HepG2 (cell line): ENCODE measurements around the gene CCSER1. TPM values are rescaled to one million over a fixed set of nuclear protein-coding genes. Genes with fewer than 3 reads are reported as not detected.

Experiments used
- ATAC-seq: fragments of 200-7000 bp; cut with Tn5 transposase; 3 replicates; pipeline ENCODE4 v1.9.1; 2020; ENCODE audit warnings: mild to moderate bottlenecking, moderate library complexity
- BruUV-seq: library from RNA; stranded (reverse); fragments of 400-500 nt; replicated peaks from 2 replicates; lab custom pipeline; 2021; lab: Mats Ljungman, UMichigan
- CTCF ChIA-PET: fragments of 300-600 bp; formaldehyde crosslinking; extraction: SDS; loops from one replicate; lab custom pipeline; 2021; ENCODE audit warnings: low total read pairs, inconsistent platforms, low intra/inter-chr PET ratio; lab: Yijun Ruan, JAX
- POLR2A ChIA-PET: fragments of 350-600 bp; sonication (Branson Sonifier 250); formaldehyde crosslinking; loops from one replicate; lab custom pipeline; 2020; ENCODE audit warnings: antibody characterized with exemption, inconsistent platforms; lab: Yijun Ruan, JAX
- DNase-seq: peaks from one replicate; pipeline ENCODE4 v3.0.0-alpha.2; 2015; ENCODE audit warnings: low spot score
- FAIRE-seq: peaks from 3 replicates; lab custom pipeline; 2011; peaks lifted over from hg19 to GRCh38; lab: Jason Lieb, UNC
- H2AFZ ChIP-seq: one replicate; pipeline ENCODE4 v1.6.1; 2011; ENCODE audit warnings: low read length, inconsistent platforms
- H3K27ac ChIP-seq: fragments of 300-600 bp; 3 replicates; pipeline ENCODE4 v1.8.0; 2011; ENCODE audit warnings: mixed run types, mild to moderate bottlenecking, mixed read lengths, low read length, inconsistent platforms; ENCODE audit not compliant: insufficient read depth; ENCODE audit errors: extremely low read length
- H3K27me3 ChIP-seq, 2 experiments: fragments of 200-600 bp in 1 of 2; 2 replicates in 1 of 2; 3 replicates in 1 of 2; pipeline versions ENCODE4 v1.6.0 to v1.8.0; 2011; ENCODE audit warnings: low read length in 2 of 2, mild to moderate bottlenecking in 2 of 2, moderate library complexity in 2 of 2, inconsistent platforms in 1 of 2; ENCODE audit not compliant: insufficient read depth in 2 of 2, control insufficient read depth in 1 of 2
- H3K36me3 ChIP-seq, 2 experiments: fragments of 200-600 bp in 1 of 2; replicated peaks in 1 of 2; 2 replicates in 1 of 2; 3 replicates in 1 of 2; pipeline versions ENCODE4 v1.5.1 to v1.8.0; 2011; ENCODE audit warnings: low read length in 2 of 2, inconsistent platforms in 1 of 2; ENCODE audit not compliant: insufficient read depth in 2 of 2, control insufficient read depth in 1 of 2
- H3K4me1 ChIP-seq: 2 replicates; pipeline ENCODE4 v1.5.1; 2012; ENCODE audit warnings: low read length, inconsistent platforms; ENCODE audit not compliant: insufficient read depth
- H3K4me2 ChIP-seq: 2 replicates; pipeline ENCODE4 v1.6.0; 2011; ENCODE audit warnings: low read depth, low read length, inconsistent platforms
- H3K4me3 ChIP-seq, 3 experiments: fragments of 200-600 bp in 1 of 3; sonication (generic), shearing (Covaris generic) in 1 of 3; replicated peaks in 1 of 3; 2 replicates each; pipeline ENCODE4 v1.5.1; 2011 to 2016; ENCODE audit warnings: low read length in 3 of 3, inconsistent platforms in 2 of 3, low read depth in 2 of 3, mild to moderate bottlenecking in 2 of 3, control low read depth in 1 of 3, mixed read lengths in 1 of 3; ENCODE audit not compliant: insufficient read depth in 1 of 3
- H3K79me2 ChIP-seq: one replicate; pipeline ENCODE4 v1.6.1; 2011; ENCODE audit warnings: low read length, inconsistent platforms; ENCODE audit not compliant: insufficient read depth
- H3K9ac ChIP-seq: 2 replicates; pipeline ENCODE4 v1.6.0; 2011; ENCODE audit warnings: mild to moderate bottlenecking, low read depth, low read length, inconsistent platforms; ENCODE audit not compliant: insufficient read depth
- H3K9me3 ChIP-seq: 2 replicates; pipeline ENCODE4 v1.5.1; 2012; ENCODE audit warnings: mild to moderate bottlenecking, low read length
- H4K20me1 ChIP-seq: 2 replicates; pipeline ENCODE4 v1.6.0; 2011; ENCODE audit warnings: inconsistent platforms, mild to moderate bottlenecking, low read length, moderate library complexity; ENCODE audit not compliant: insufficient read depth
- HNRNPUL1 ChIP-seq: fragments of 200-400 bp; formaldehyde crosslinking; IDR thresholded peaks from 2 replicates; pipeline ENCODE4 v1.6.1; 2017; ENCODE audit warnings: low read depth, mild to moderate bottlenecking, low read length, moderate library complexity
- NR2F1 ChIP-seq, 2 experiments: fragments of 450-650 bp in 1 of 2; formaldehyde crosslinking in 1 of 2; IDR thresholded peaks; 2 replicates each; pipeline versions ENCODE4 v1.5.0 to v1.6.1; 2016 to 2020; ENCODE audit warnings: mild to moderate bottlenecking in 1 of 2, missing compliant biosample characterization in 1 of 2, missing genetic modification reagents in 1 of 2, moderate library complexity in 1 of 2
- RCOR2 ChIP-seq: IDR thresholded peaks from 2 replicates; pipeline ENCODE4 v1.6.1; 2016; ENCODE audit warnings: missing biosample characterization, missing genetic modification reagents
- SMYD3 ChIP-seq: sonication (generic); formaldehyde crosslinking; IDR thresholded peaks from 2 replicates; pipeline ENCODE4 v1.8.1; 2023; ENCODE audit warnings: mild to moderate bottlenecking, missing genetic modification reagents
- TCF12 ChIP-seq, 2 experiments: fragments of 450-650 bp in 1 of 2; sonication (generic) in 1 of 2; formaldehyde crosslinking in 1 of 2; IDR thresholded peaks; 2 replicates each; pipeline versions ENCODE4 v1.6.1 to v1.8.0; 2017 to 2022; ENCODE audit warnings: antibody characterized with exemption in 1 of 2, mild to moderate bottlenecking in 1 of 2, missing genetic modification reagents in 1 of 2, moderate library complexity in 1 of 2
- ZBTB44 ChIP-seq: sonication (generic); formaldehyde crosslinking; IDR thresholded peaks from 2 replicates; pipeline ENCODE4 v1.4.0; 2020; ENCODE audit warnings: missing genetic modification reagents
- ZBTB7B ChIP-seq: sonication (generic); formaldehyde crosslinking; IDR thresholded peaks from 2 replicates; pipeline ENCODE4 v1.4.0; 2020; ENCODE audit warnings: missing genetic modification reagents
- ZNF354B ChIP-seq: sonication (generic); formaldehyde crosslinking; IDR thresholded peaks from 2 replicates; pipeline ENCODE4 v1.8.0; 2022; ENCODE audit warnings: mild to moderate bottlenecking, missing genetic modification reagents
- ZNF407 ChIP-seq: sonication (generic); formaldehyde crosslinking; IDR thresholded peaks from one replicate; pipeline ENCODE4 v1.5.1; 2020; ENCODE audit warnings: mild to moderate bottlenecking, missing genetic modification reagents; ENCODE audit errors: not compliant biosample characterization
- ZNF512 ChIP-seq: sonication (generic); formaldehyde crosslinking; IDR thresholded peaks from 2 replicates; pipeline ENCODE4 v1.4.0; 2020; ENCODE audit warnings: mild to moderate bottlenecking, missing genetic modification reagents
- ZNF567 ChIP-seq: sonication (generic); formaldehyde crosslinking; IDR thresholded peaks from 2 replicates; pipeline ENCODE4 v1.8.1; 2023; ENCODE audit warnings: mild to moderate bottlenecking, missing genetic modification reagents, borderline replicate concordance
- ZNF580 ChIP-seq: IDR thresholded peaks from 2 replicates; pipeline ENCODE4 v1.6.1; 2016; ENCODE audit warnings: low read depth, borderline replicate concordance
- ZSCAN22 ChIP-seq: sonication (generic); formaldehyde crosslinking; IDR thresholded peaks from 2 replicates; pipeline ENCODE4 v1.4.0; 2020; ENCODE audit warnings: mild to moderate bottlenecking, missing genetic modification reagents
- WGBS: methylation state at CpG from one replicate; pipeline ENCODE4 v1.1.6; 2017; ENCODE audit warnings: low lambda C conversion rate; 5-methylcytosine and 5-hydroxymethylcytosine counted together
- in situ Hi-C: cut with HindIII; loops from 2 replicates; pipeline ENCODE4 v1.10.0; 2017; ENCODE audit warnings: low pct_unique_long_range_greater_than_20kb; ENCODE audit not compliant: extremely low pct_ligation_motif_present
- intact Hi-C: fragments of 100-400 bp; cut with micrococcal nuclease; formaldehyde crosslinking; loops from one replicate; pipeline ENCODE4 v1.10.0; 2022; ENCODE audit not compliant: unreplicated experiment
- polyA plus RNA-seq, 8 experiments: library from polyadenylated mRNA; depleted of rRNA in 3 of 8; stranded (reverse) in 7 of 8; unstranded in 1 of 8; fragments of >200 nt; fragmentation: Illumina TruSeq in 4 of 8; extraction: Trizol in 4 of 8; gene quantifications; 2 replicates each; pipeline versions ENCODE4 v1.2.1 to v1.2.3, GENCODE V29; 2011 to 2016; ENCODE audit warnings: low read depth in 4 of 8, missing spikeins in 1 of 8, mixed read lengths in 1 of 8; ENCODE audit not compliant: insufficient read depth in 1 of 8
- total RNA-seq, 5 experiments: library from RNA; depleted of rRNA; stranded (reverse); fragments of >200 nt; fragmentation: Illumina TruSeq; extraction: Trizol; gene quantifications; 2 replicates each; pipeline ENCODE4 v1.2.3, GENCODE V29; 2016; ENCODE audit warnings: low read depth in 1 of 5

The CCSER1 gene
- total and polyA plus RNA-seq, 2 of the 13 experiments (the other 11 are each of a cell fraction or from before 2014, with no cell fraction given), result not detected

- H3K36me3 ChIP-seq, result no peaks in the 10 kb centered on the region
- WGBS, result 52% methylated on average over 2 of the region's 2 CpGs
- no peak overlapping the region for H3K9ac ChIP-seq
- no peaks in the 10 kb centered on the region for H3K79me2 ChIP-seq
- no peak overlapping the region for H3K27ac ChIP-seq
- no peak overlapping the region for H2AFZ ChIP-seq
- H3K4me2 ChIP-seq, result no peak overlapping the region
- DNase-seq, result no peak
- H3K9me3 ChIP-seq, result no peaks in the 10 kb centered on the region
- H3K4me3 ChIP-seq, result no peak overlapping the region
- intact Hi-C loops, result no loop called here
- no peak for FAIRE-seq
- no peaks in the 10 kb centered on the region for H3K4me1 ChIP-seq
- BruUV-seq, result no TSS peak
- no peaks in the 10 kb centered on the region for H4K20me1 ChIP-seq
- in situ Hi-C loops, result no loop called here
- no peak for ATAC-seq
- H3K27me3 ChIP-seq, result no peaks in the 10 kb centered on the region
- ChIA-PET POLR2A (no interaction called here), CTCF (no interaction called here)
- no peak for TF ChIP-seq NR2F1 (CRISPR knock-in tag; IDR thresholded peaks at IDR 0.05)
- no peak for TF ChIP-seq TCF12 (IDR thresholded peaks at IDR 0.05)
- TF ChIP-seq TCF12 (CRISPR knock-in tag; IDR thresholded peaks at IDR 0.05), result no peak
- no peak for TF ChIP-seq RCOR2
- TF ChIP-seq ZNF580 (CRISPR knock-in tag), result no peak
- TF ChIP-seq ZNF354B, result no peak
- no peak for TF ChIP-seq ZNF407 (CRISPR knock-in tag)
- TF ChIP-seq SMYD3 (CRISPR knock-in tag), result no peak
- no peak for TF ChIP-seq HNRNPUL1
- no peak for TF ChIP-seq ZBTB44 (CRISPR knock-in tag)
- TF ChIP-seq ZNF512 (CRISPR knock-in tag), result no peak
- TF ChIP-seq ZSCAN22, result no peak
- no peak for TF ChIP-seq ZBTB7B (CRISPR knock-in tag)
- TF ChIP-seq ZNF567, result no peak
Observed at GRCh38 chr4:90442619-90443018, 315.4 kb downstream of the CCSER1 start.
